Bronchial epithelial cell (primary cell): ENCODE data around the gene CHSY1. TPM values are rescaled to one million over a fixed set of nuclear protein-coding genes. Genes with fewer than 3 reads are reported as not detected.

ENCODE experiments used
- DNase-seq: peaks from one replicate; pipeline ENCODE4 v3.0.0-alpha.2; 2010; ENCODE audit warnings: low read depth
- FAIRE-seq: peaks from 2 replicates; lab custom pipeline; 2011; peaks lifted over from hg19 to GRCh38; lab: Jason Lieb, UNC
- H3K27me3 ChIP-seq: 2 replicates; pipeline ENCODE4 v1.5.1; 2011; ENCODE audit warnings: low read length; ENCODE audit not compliant: control insufficient read depth, insufficient read depth
- H3K36me3 ChIP-seq: 2 replicates; pipeline ENCODE4 v1.5.1; 2011; ENCODE audit warnings: low read length; ENCODE audit not compliant: control insufficient read depth, insufficient read depth
- H3K4me3 ChIP-seq: 2 replicates; pipeline ENCODE4 v1.5.1; 2011; ENCODE audit warnings: mild to moderate bottlenecking, low read depth, low read length, control low read depth
- CTCF ChIP-seq: IDR thresholded peaks from 2 replicates; pipeline ENCODE4 v1.5.1; 2011; ENCODE audit warnings: mild to moderate bottlenecking, moderate library complexity, low read length, control low read depth, inconsistent platforms; ENCODE audit not compliant: insufficient read depth, severe bottlenecking
- total RNA-seq: library from RNA; depleted of rRNA; stranded (reverse); fragments of >200 nt; gene quantifications from 2 replicates; pipeline ENCODE4 v1.2.1, GENCODE V29; 2014

The CHSY1 gene
- total RNA-seq, 1 donor from 2014 or later = 21.6 TPM

DNA sequence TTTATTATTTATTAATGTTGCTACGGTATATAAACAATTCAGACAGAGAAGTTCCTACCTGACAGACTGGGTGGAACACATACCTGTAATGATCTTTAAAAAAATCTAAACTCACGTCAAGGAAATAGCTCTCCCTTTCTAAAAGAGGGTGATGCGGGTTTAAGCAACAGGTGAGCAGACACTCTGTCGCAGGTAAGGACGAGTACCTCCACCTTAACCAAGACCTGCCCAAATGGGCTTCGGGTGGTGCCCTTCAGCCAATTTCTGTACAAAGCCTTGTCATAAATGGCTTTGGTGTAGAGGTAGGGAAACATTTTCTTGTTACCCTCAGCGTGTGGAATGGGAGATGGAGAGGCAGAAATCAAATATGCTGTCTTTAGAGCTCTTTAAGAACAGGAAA is 67.0 kb downstream of the CHSY1 start:
- no peaks in the 10 kb centered on the region for H3K27me3 ChIP-seq
- FAIRE-seq (no peak), DNase-seq (no peak)
- H3K36me3 ChIP-seq = no peaks in the 10 kb centered on the region
- TF ChIP-seq CTCF = no peak
- H3K4me3 ChIP-seq = no peak overlapping the region

DNA sequence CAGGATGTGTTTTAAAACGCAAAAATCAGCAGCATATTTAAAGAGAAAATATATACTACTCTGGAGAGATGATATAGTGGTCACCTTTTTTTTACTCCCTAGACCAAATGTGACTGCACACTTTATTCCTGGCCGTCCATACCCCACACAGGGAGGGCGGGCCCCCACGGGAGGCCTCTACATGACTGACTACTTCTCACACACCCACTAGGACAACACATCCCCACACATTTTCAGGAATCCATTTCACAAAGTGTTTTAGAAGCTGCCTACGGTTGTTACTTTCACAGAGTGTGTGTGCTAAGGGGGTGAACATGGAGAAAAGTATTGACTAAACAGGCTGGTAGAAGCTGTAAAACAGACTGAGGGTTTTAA is 67.9 kb downstream of the CHSY1 start:
- FAIRE-seq = no peak
- no peak for TF ChIP-seq CTCF
- H3K36me3 ChIP-seq = no peaks in the 10 kb centered on the region
- no peak overlapping the region for H3K4me3 ChIP-seq
- no peaks in the 10 kb centered on the region for H3K27me3 ChIP-seq
- DNase-seq = no peak

DNA sequence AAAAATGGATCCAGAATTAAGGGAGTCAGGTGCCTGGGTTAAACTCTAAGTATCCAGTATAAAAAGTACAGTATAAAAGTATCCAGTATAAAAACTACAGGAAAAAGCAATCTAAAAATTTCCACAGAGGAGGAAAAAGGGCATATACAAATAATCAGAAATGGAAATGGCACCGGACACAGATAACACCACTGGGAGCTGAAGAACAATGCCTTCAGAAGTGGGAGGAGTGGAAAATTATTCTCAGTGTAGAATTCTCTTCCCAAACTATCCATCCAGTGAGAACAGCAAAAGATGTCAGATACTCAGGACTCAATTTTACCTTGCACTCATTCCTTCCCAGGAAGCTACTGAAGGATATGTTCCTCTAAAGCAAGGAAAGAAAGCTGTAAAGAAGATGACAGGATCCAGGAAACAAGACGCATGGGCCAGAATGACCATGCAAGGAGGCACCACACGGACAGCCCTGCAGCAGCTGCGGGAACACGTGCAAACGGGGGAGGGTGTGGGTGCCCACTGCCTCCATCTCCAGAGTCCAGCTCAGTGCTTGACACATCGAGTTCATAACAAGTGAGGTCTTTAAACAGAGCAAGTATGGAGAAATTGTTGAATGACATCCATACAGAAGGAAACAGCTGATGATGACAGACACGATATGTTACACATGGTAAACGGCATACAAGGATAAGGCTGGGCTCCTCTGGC is 68.5 kb downstream of the CHSY1 start:
- TF ChIP-seq CTCF = no peak
- H3K4me3 ChIP-seq = no peak overlapping the region
- DNase-seq (no peak), FAIRE-seq (no peak)
- no peaks in the 10 kb centered on the region for H3K27me3 ChIP-seq
- peaks cover under 1% of the 10 kb centered on the region for H3K36me3 ChIP-seq

DNA sequence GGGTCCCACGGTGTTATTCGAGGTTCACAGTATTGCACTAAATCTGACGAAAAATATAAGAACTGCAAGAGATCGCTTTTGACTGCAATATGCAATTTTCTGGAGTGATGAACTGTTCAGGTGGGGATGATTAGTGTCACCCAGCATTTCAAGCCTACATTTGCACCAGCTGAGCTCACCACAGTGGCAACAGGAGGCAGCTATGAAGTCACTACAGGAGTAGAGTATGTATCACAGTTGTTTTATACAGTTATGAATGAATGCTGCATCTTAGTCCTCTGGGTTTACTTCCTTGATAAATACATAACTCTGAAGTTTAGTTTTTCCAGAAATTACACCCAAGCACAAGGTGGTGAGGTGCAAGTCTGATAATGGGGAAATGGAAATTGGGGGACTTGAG is 69.6 kb downstream of the CHSY1 start:
- DNase-seq (no peak), FAIRE-seq (no peak)
- TF ChIP-seq CTCF = no peak
- H3K4me3 ChIP-seq = no peak overlapping the region
- H3K36me3 ChIP-seq = peaks cover 2% of the 10 kb centered on the region
- H3K27me3 ChIP-seq = no peaks in the 10 kb centered on the region

DNA sequence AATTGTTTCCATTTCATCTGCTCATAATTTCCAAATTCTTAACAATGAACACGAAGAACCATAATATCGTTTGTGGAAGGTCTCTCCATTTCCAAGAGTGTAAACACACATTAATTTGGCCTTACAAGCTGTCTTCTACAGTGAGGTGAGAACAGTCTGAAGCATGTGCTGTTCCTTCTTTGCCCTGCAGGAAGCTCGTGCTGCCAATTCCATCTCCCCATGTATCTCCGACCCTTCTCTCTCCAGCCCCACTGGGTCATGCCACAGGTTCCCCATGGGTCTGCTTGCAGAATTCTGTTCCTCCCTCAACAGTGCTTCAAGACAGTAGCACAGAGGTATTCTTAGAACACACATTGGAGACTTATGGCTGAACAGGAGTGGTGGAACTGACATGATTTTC is 70.5 kb downstream of the CHSY1 start:
- no peak for FAIRE-seq
- DNase-seq = no peak
- Histone ChIP-seq H3K36me3 (peaks cover 2% of the 10 kb centered on the region), H3K27me3 (no peaks in the 10 kb centered on the region), H3K4me3 (no peak overlapping the region)
- TF ChIP-seq CTCF = no peak
